IPS-NIHi7 (cell line): ENCODE measurements around the gene PCGF5.
"Not testable (repeated sequence)": the region's sequence is repeated elsewhere in the genome, so short reads cannot be mapped to it uniquely, and the experiment has no call there.

ENCODE experiments used
- DNase-seq: peaks from one replicate; pipeline ENCODE4 v3.0.0; 2012; ENCODE audit warnings: mixed read lengths; ENCODE audit errors: extremely low spot score

The PCGF5 gene

GRCh38 chr10:91210014-91210413, 10.4 kb upstream of the PCGF5 start:
- no peak for DNase-seq

- no peak for DNase-seq
These were observed 10.0 kb upstream of the PCGF5 start for GRCh38 chr10:91210435-91210834.

GRCh38 chr10:91211675-91212074, 8.8 kb upstream of the PCGF5 start:
- no peak for DNase-seq

- DNase-seq = no peak
These were observed 5.6 kb upstream of the PCGF5 start for GRCh38 chr10:91214911-91215310.

GRCh38 chr10:91215384-91215783, 5.1 kb upstream of the PCGF5 start:
- DNase-seq = no peak

GRCh38 chr10:91219371-91220193, 881 bp upstream of the PCGF5 start:
- no peak for DNase-seq

- DNase-seq = peak; percentile 59
These were observed 652 bp downstream of the PCGF5 start for GRCh38 chr10:91220954-91221675.

GRCh38 chr10:91226093-91226492, 5.6 kb downstream of the PCGF5 start:
- DNase-seq = no peak

- no peak for DNase-seq
These were observed 7.1 kb downstream of the PCGF5 start for GRCh38 chr10:91227576-91227975.

GRCh38 chr10:91229683-91230082, 9.2 kb downstream of the PCGF5 start:
- no peak for DNase-seq

- DNase-seq = no peak
These were observed 17.7 kb downstream of the PCGF5 start for GRCh38 chr10:91238191-91238590.

GRCh38 chr10:91239789-91240188, 19.3 kb downstream of the PCGF5 start:
- no peak for DNase-seq

GRCh38 chr10:91242940-91243339, 22.5 kb downstream of the PCGF5 start:
- no peak for DNase-seq

GRCh38 chr10:91247360-91248111, 27.1 kb downstream of the PCGF5 start:
- peak; percentile 12 for DNase-seq

GRCh38 chr10:91249700-91250099, 29.2 kb downstream of the PCGF5 start:
- no peak for DNase-seq

GRCh38 chr10:91250341-91250740, 29.9 kb downstream of the PCGF5 start:
- no peak for DNase-seq

GRCh38 chr10:91251430-91252056, 31.1 kb downstream of the PCGF5 start:
- DNase-seq = peak; percentile 47

- no peak for DNase-seq
These were observed 32.8 kb downstream of the PCGF5 start for GRCh38 chr10:91253300-91253699.

- DNase-seq = no peak
These were observed 36.8 kb downstream of the PCGF5 start for GRCh38 chr10:91257310-91257709.

GRCh38 chr10:91260417-91260816, 40.0 kb downstream of the PCGF5 start:
- not testable (repeated sequence) for DNase-seq

- no peak for DNase-seq
These were observed 51.4 kb downstream of the PCGF5 start for GRCh38 chr10:91271886-91272285.
